OCI-LY7 (cell line): Measurements from ENCODE around the gene GLIPR1L1. TPM values are rescaled to one million over a fixed set of nuclear protein-coding genes. Genes with fewer than 3 reads are reported as not detected.

ENCODE experiments used
- BruUV-seq: library from RNA; stranded (reverse); fragments of 400-500 nt; replicated peaks from 2 replicates; lab custom pipeline; 2021; lab: Mats Ljungman, UMichigan
- CTCF ChIA-PET: fragments of 300-600 bp; sonication (Branson Sonifier 250); formaldehyde crosslinking; loops from one replicate; lab custom pipeline; 2022; ENCODE audit warnings: antibody characterized with exemption; ENCODE audit not compliant: unreplicated experiment; lab: Charles Lee
- POLR2A ChIA-PET: fragments of 300-600 bp; sonication (Branson Sonifier 250); formaldehyde crosslinking; loops from one replicate; lab custom pipeline; 2022; ENCODE audit warnings: antibody characterized with exemption; lab: Charles Lee
- DNase-seq: peaks from one replicate; pipeline ENCODE4 v3.0.0-alpha.2; 2015; ENCODE audit warnings: low spot score
- H2AFZ ChIP-seq: fragments of 200-600 bp; sonication (generic), shearing (Covaris generic); 2 replicates; pipeline ENCODE4 v1.6.1; 2014; ENCODE audit warnings: mild to moderate bottlenecking, antibody characterized with exemption, low read length, moderate library complexity
- H3K27ac ChIP-seq: fragments of 200-600 bp; sonication (generic); 2 replicates; pipeline ENCODE4 v1.5.1; 2014; ENCODE audit warnings: mixed run types, low read depth, mild to moderate bottlenecking, moderate library complexity, low read length, inconsistent platforms; ENCODE audit not compliant: poor library complexity, severe bottlenecking
- H3K36me3 ChIP-seq: fragments of 200-600 bp; sonication (generic); 2 replicates; pipeline ENCODE4 v1.6.1; 2014; ENCODE audit warnings: mild to moderate bottlenecking, antibody characterized with exemption, low read length, moderate library complexity, mixed read lengths; ENCODE audit not compliant: insufficient read depth
- H3K4me1 ChIP-seq: fragments of 200-600 bp; sonication (generic); 2 replicates; pipeline ENCODE4 v1.5.1; 2014; ENCODE audit warnings: mild to moderate bottlenecking, low read length; ENCODE audit not compliant: insufficient read depth, poor library complexity, severe bottlenecking
- H3K4me2 ChIP-seq: fragments of 200-600 bp; sonication (generic); 2 replicates; pipeline ENCODE4 v1.6.1; 2014; ENCODE audit warnings: mild to moderate bottlenecking, low read length
- H3K4me3 ChIP-seq: fragments of 200-600 bp; sonication (generic); 2 replicates; pipeline ENCODE4 v1.5.1; 2014; ENCODE audit warnings: mild to moderate bottlenecking, low read depth, low read length; ENCODE audit not compliant: poor library complexity, severe bottlenecking
- H3K79me2 ChIP-seq: fragments of 200-600 bp; sonication (generic); 2 replicates; pipeline ENCODE4 v1.6.1; 2016; ENCODE audit warnings: low read depth, mild to moderate bottlenecking, low read length, moderate library complexity, mixed read lengths; ENCODE audit not compliant: insufficient read depth
- H3K9me2 ChIP-seq: fragments of 200-600 bp; sonication (generic); 2 replicates; pipeline ENCODE4 v1.6.1; 2016; ENCODE audit warnings: mild to moderate bottlenecking, low read length, mixed read lengths; ENCODE audit not compliant: insufficient read depth
- H3K9me3 ChIP-seq: fragments of 200-600 bp; sonication (generic); 2 replicates; pipeline ENCODE4 v1.6.1; 2014; ENCODE audit warnings: mild to moderate bottlenecking, mixed run types, low read length, mixed read lengths
- H4K20me1 ChIP-seq: fragments of 200-600 bp; sonication (generic); 2 replicates; pipeline ENCODE4 v1.6.1; 2014; ENCODE audit warnings: mild to moderate bottlenecking, antibody characterized with exemption, low read length, moderate library complexity, mixed read lengths; ENCODE audit not compliant: insufficient read depth
- CTCF ChIP-seq: fragments of 200-600 bp; sonication (generic); conservative IDR thresholded peaks from 2 replicates; pipeline ENCODE4 v1.5.1; 2014; ENCODE audit warnings: mild to moderate bottlenecking, antibody characterized with exemption, low read length, moderate library complexity, mixed read lengths
- EZH2phosphoT487 ChIP-seq: fragments of 200-600 bp; sonication (generic); IDR thresholded peaks from 2 replicates; pipeline ENCODE4 v1.6.1; 2018; ENCODE audit warnings: low read depth, borderline replicate concordance, mild to moderate bottlenecking, mixed run types, antibody characterized with exemption, low read length, moderate library complexity, mixed read lengths
- intact Hi-C: fragments of 100-400 bp; cut with micrococcal nuclease; formaldehyde crosslinking; loops from one replicate; pipeline ENCODE4 v1.10.0; 2022; ENCODE audit not compliant: unreplicated experiment
- total RNA-seq, 2 experiments: library from RNA; depleted of rRNA in 1 of 2; stranded (reverse); fragments of >200 nt in 1 of 2; shearing (Covaris generic) in 1 of 2; gene quantifications; 2 replicates each; pipeline ENCODE4 v1.2.3, GENCODE V29; 2014 to 2022

GLIPR1L1 gene
- total RNA-seq, 2 experiments from 2014 or later, result not detected

GRCh38 chr12:75308279-75308678 lies 26.2 kb upstream of the GLIPR1L1 start:
- Histone ChIP-seq H4K20me1 (no peaks in the 10 kb centered on the region), H3K9me3 (no peaks in the 10 kb centered on the region), H3K4me3 (no peak overlapping the region), H3K4me2 (no peak overlapping the region), H3K4me1 (no peaks in the 10 kb centered on the region), H3K79me2 (no peaks in the 10 kb centered on the region), H3K36me3 (no peaks in the 10 kb centered on the region), H2AFZ (no peak overlapping the region), H3K9me2 (no peaks in the 10 kb centered on the region), H3K27ac (no peak overlapping the region)
- CTCF ChIA-PET, result no interaction called here
- POLR2A ChIA-PET, result no interaction called here
- no peak for DNase-seq
- intact Hi-C loops, result no loop called here
- no peak for TF ChIP-seq CTCF
- no peak for TF ChIP-seq EZH2phosphoT487
- no TSS peak for BruUV-seq

DNA sequence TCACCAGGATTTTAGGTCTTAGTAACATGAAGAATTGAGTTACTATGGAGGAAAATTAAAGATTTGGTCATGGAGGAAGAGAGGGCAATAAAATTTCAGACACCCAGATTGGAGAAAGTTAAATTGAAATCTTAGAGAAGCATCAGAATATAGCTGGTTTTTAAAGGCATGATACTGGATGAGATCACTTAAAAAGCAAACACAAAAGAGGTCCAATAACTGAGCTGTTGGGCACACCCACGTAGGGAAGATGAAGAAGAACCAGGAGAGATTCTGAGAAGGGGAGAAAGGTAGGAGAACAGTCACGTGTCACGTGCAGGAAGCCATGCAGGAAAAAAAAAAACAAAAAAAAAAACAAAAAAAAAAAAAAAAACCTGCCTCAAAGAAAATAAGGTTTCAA lies 23.1 kb upstream of the GLIPR1L1 start:
- no peak overlapping the region for H3K27ac ChIP-seq
- ChIA-PET POLR2A (interaction anchor here (0.6 kb wide), 1 partner anchor 622 kb away, joined by 4 read pairs; no protein-coding TSS in a partner anchor), CTCF (no interaction called here)

More for the DNA sequence above, 23.1 kb upstream of the GLIPR1L1 start:
- H3K9me2 ChIP-seq, result no peaks in the 10 kb centered on the region
- no peaks in the 10 kb centered on the region for H4K20me1 ChIP-seq
- intact Hi-C loops, result no loop called here
- no peak for DNase-seq
- H3K79me2 ChIP-seq, result no peaks in the 10 kb centered on the region
- H2AFZ ChIP-seq, result no peak overlapping the region
- TF ChIP-seq EZH2phosphoT487 (no peak), CTCF (no peak)
- BruUV-seq, result no TSS peak
- H3K4me1 ChIP-seq, result no peaks in the 10 kb centered on the region
- H3K4me2 ChIP-seq, result no peak overlapping the region
- no peaks in the 10 kb centered on the region for H3K9me3 ChIP-seq
- no peaks in the 10 kb centered on the region for H3K36me3 ChIP-seq
- H3K4me3 ChIP-seq, result no peak overlapping the region
